Hepatocyte (in vitro differentiated cells): ENCODE results near the gene DHX9.

Experiments
- EZH2 ChIP-seq: fragments of 200-600 bp; sonication (generic); IDR thresholded peaks from 2 replicates; pipeline ENCODE4 v1.6.1; 2016; ENCODE audit warnings: antibody characterized with exemption, mild to moderate bottlenecking, borderline replicate concordance
- EZH2phosphoT487 ChIP-seq: fragments of 200-600 bp; sonication (generic); IDR thresholded peaks from one replicate; pipeline ENCODE4 v1.6.1; 2018; ENCODE audit warnings: antibody characterized with exemption, mild to moderate bottlenecking, low read depth, moderate library complexity; ENCODE audit not compliant: unreplicated experiment, severe bottlenecking
- TF ChIP-seq, protein P1 (sequence below): fragments of 200-600 bp; sonication (generic); IDR thresholded peaks from 2 replicates; pipeline ENCODE4 v1.5.1; 2016; ENCODE audit warnings: antibody characterized with exemption, mild to moderate bottlenecking; ENCODE audit not compliant: poor library complexity

- TF ChIP-seq, protein P1, sequence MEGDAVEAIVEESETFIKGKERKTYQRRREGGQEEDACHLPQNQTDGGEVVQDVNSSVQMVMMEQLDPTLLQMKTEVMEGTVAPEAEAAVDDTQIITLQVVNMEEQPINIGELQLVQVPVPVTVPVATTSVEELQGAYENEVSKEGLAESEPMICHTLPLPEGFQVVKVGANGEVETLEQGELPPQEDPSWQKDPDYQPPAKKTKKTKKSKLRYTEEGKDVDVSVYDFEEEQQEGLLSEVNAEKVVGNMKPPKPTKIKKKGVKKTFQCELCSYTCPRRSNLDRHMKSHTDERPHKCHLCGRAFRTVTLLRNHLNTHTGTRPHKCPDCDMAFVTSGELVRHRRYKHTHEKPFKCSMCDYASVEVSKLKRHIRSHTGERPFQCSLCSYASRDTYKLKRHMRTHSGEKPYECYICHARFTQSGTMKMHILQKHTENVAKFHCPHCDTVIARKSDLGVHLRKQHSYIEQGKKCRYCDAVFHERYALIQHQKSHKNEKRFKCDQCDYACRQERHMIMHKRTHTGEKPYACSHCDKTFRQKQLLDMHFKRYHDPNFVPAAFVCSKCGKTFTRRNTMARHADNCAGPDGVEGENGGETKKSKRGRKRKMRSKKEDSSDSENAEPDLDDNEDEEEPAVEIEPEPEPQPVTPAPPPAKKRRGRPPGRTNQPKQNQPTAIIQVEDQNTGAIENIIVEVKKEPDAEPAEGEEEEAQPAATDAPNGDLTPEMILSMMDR = no peak
- TF ChIP-seq EZH2phosphoT487 (no peak), EZH2 (no peak)
Measured at GRCh38 chr1:182842265-182842664, 3.1 kb downstream of the DHX9 start.
